Iris pigment epithelial cell (primary cell): Measurements from ENCODE around the gene TSEN15.
A peak's percentile ranks its signal among the peaks of the same experiment; 100 is the strongest.

Experiments used
- DNase-seq: peaks from one replicate; pipeline ENCODE4 v3.0.0-alpha.2; 2011; ENCODE audit warnings: low read depth

The TSEN15 gene

DNA sequence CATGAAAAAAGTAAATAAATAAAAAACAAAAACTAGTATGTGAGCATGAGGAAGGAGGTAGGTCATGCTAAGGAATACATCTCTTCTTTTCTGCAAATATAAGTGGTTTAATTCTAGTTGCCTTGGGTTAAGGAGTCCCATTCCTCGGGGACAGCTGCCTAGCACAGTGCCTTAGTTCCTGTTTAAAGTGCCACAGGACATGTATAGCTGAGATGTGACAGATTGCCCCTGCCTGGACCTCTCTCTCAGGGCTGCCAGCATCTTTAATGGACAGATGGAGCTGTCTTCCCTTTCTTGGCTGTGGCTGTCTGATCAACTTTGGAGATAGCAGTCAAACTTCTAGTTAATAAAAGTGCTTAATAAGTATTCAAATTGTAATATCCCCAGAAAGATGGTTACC lies 50.0 kb downstream of the TSEN15 start:
- no peak for DNase-seq

DNA sequence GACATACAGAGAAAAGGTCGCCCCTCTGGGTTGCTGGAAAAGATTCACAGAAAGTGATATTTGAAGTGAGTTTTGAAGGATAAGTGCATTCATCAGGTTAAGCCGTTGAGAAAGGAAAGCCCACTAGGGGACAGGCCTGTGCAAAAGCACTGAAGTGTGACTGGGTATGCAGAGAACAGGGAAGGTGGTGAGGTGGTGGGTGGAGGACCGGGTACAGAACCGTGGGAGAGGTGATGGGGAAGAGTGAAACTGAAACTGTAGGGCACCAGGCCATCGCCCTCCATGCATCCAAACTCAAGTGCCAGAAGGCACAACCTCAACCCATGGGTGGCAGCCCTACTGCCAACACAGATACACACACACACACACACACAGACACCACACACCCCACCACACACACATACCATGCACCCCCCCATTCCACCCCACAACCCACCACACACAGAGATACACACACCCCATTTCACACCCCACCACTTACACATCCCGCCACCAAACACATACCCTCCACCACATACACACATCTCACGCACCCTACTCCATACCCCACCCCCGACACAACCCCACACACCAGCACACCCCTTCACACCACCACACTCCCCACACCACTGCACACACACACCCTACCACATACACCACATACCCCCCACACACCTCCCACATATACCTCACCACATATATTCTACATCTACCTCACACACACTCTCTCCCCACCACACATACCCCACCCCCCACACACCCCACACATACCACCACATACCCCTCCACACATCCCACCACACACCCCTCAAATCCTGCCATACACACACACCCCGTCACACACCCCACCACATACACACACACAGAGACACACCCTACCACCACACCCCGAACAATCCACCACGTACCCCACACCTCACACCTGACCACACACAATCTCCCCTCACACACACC lies 59.0 kb downstream of the TSEN15 start:
- no peak for DNase-seq

DNA sequence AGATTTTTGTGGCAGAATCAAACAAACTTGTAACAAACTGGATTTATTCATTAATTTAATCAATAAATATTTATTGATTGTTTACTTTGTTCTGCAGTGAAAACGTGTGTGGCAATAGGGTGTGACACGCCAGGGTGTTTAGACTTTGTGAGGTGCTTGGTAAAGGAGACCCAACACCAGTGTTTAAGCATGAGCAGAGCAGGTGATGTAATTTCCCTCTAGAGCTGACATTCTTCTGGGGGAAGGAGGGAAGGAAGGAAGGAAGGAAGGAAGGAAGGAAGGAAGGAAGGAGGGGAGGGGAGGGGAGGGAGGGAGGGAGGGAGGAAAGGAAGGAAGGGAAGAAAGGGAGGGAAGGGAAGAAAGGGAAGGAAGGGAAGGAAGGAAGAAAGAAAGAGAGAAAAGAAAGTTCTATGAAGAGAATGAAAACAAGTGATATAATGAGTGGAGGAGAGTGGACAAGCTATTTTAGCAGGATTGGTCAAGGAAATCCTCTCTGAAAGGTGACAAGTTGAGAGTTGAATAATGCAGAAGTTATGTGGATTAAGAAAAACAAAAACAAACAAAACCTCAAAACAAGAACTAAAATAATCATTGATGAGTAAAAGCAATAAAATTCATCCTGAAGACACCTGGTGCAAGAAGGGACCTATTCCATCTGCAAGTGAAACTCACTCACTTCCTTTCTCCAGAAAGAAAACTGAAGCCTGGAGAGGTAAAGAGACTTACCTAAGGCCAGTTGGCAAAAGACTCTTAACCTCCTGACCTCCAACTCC lies 60.8 kb downstream of the TSEN15 start:
- DNase-seq, result no peak

GRCh38 chr1:184113251-184113650 lies 61.7 kb downstream of the TSEN15 start:
- DNase-seq, result peak; percentile 5

DNA sequence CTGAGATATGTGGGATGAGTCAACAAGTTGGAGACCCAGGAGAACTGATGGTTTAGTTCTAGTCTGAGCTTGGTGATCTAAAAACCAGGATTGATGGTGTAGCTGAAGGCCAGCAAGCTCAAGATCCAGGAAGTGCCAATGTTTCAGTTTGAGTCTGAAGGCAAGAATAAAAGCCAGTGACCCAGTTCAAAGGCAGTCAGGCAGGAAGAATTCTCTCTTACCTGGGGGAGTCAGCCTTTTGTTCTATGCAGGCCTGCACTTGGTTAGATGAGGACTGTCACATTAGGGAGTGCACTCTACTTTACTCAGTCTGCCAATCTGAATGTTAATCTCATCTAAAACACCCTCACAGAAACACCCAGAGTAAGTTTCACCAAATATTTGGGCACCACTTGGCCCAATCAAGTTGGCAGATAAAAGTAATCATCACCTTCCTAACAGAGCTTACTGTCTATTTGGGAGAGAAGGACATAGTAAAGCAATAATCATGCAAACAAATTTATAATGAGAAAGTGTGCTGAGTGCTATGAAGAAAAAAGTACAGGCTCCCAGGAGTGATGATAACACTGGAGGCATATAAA lies 63.4 kb downstream of the TSEN15 start:
- no peak for DNase-seq

DNA sequence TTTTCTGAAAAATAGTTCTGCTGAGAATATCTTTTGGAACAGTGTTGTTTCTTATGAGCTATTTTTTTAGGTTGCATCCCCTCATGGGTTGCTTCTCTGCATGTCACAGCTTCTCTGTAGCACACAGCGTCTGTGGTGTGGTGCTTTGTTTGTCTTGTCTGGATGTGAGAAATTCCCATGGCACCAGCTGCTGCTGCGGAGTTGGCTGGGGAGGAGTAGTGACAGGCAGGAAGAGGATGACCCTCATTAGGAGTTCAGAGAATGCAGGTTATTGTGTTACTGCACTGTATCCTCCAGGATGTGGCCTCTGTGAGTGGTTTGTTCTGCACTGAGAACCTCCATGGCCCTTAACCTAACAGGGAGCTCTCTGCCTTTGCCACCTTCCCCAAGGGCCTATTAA lies 64.8 kb downstream of the TSEN15 start:
- no peak for DNase-seq

- DNase-seq, result peak; percentile 98
These were observed 66.5 kb downstream of the TSEN15 start for GRCh38 chr1:184118046-184118445.
